HG02798 (cell line): Measurements from ENCODE around the gene ATF3.
"Not testable (repeated sequence)": the region's sequence is repeated elsewhere in the genome, so short reads cannot be mapped to it uniquely, and the experiment has no call there.

Experiments used
- ATAC-seq: cut with Tn5 transposase; IDR thresholded peaks from one replicate; pipeline ENCODE4 v1.9.1; 2021; ENCODE audit warnings: mild to moderate bottlenecking; ENCODE audit not compliant: unreplicated experiment, poor library complexity

ATF3 gene

GRCh38 chr1:212647004-212647403 is 38.4 kb downstream of the ATF3 start:
- ATAC-seq, result no peak

- ATAC-seq, result no peak
These were observed 39.9 kb downstream of the ATF3 start for GRCh38 chr1:212648431-212648830.

DNA sequence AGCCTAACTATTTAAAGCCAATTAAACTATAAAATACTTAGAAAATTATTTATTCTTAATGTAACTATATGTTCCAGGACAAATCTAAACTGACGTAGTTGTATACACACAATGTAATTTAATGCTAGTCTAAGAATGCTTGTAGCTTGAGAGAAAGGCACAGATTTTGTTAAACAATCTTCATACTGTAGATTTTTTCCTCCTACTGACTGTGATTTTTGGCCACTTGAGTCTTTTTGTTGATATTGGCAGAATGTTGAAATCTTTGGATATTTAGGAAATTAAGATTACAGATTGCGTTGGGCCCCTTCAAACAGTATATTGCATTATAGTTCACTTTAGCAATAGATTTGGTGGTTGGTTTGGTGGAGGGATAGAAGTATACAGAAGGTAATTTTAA is 40.5 kb downstream of the ATF3 start:
- ATAC-seq, result no peak

GRCh38 chr1:212650228-212650627 is 41.7 kb downstream of the ATF3 start:
- no peak for ATAC-seq

GRCh38 chr1:212651521-212651920 is 43.0 kb downstream of the ATF3 start:
- ATAC-seq, result no peak

GRCh38 chr1:212651977-212652376 is 43.4 kb downstream of the ATF3 start:
- ATAC-seq, result no peak

- no peak for ATAC-seq
These were observed 44.0 kb downstream of the ATF3 start for GRCh38 chr1:212652609-212653008.

DNA sequence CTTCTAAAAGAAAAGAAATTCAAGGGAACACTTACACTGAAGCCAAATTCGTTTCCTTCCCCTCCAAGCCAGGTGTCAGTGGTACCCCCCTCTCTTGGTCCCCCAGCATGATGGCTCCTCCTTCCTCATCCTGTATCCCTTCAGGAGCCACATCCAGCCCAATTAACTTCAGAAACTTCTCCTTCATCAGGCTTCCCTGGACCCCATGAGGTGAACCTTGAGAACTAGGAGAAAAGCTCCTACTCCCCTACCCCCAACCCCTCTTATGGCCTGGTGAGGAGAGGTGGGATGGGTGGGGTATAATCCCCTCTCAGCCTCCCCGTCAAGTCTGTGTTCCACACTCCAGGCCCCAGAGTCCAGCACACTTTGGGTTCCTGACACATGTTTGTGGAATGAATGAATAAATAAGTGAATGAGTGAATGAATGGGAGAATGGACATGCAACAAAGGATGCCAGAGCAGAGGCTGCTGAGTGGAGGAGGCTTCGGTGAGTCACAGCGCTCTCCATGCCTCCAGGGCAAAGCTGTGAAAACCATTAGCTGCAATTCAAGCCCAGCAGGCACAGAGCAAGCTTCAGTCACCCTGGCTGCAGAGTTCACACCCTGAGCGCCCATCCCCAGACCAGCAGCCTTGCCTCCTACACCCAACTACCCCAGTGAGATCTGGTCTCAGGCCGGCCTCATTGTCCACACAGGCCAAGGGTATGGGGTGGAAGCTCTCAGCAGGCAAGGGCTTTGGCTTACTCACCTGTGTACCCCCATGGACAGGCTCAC is 47.3 kb downstream of the ATF3 start:
- ATAC-seq, result no peak

DNA sequence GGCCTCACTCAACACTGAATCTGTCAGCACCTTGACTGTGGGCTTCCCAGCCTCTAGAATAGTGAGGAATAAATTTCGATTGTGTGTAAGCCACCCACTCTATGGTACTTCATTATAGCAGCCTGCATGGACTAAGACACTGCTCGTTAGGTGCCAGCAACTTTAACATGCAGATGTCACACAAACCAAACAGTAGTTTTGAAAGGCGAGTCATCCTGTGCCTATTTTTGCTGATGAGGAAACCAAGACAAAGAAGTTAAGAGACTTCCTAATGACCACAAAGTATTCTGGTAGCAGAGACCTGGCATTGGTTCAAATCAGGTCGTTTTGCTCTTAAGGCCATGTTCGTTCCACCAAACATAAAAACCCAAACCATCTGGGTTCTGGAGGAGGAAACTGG is 48.2 kb downstream of the ATF3 start:
- ATAC-seq, result no peak

GRCh38 chr1:212658250-212658649 is 49.7 kb downstream of the ATF3 start:
- ATAC-seq, result not testable (repeated sequence)

DNA sequence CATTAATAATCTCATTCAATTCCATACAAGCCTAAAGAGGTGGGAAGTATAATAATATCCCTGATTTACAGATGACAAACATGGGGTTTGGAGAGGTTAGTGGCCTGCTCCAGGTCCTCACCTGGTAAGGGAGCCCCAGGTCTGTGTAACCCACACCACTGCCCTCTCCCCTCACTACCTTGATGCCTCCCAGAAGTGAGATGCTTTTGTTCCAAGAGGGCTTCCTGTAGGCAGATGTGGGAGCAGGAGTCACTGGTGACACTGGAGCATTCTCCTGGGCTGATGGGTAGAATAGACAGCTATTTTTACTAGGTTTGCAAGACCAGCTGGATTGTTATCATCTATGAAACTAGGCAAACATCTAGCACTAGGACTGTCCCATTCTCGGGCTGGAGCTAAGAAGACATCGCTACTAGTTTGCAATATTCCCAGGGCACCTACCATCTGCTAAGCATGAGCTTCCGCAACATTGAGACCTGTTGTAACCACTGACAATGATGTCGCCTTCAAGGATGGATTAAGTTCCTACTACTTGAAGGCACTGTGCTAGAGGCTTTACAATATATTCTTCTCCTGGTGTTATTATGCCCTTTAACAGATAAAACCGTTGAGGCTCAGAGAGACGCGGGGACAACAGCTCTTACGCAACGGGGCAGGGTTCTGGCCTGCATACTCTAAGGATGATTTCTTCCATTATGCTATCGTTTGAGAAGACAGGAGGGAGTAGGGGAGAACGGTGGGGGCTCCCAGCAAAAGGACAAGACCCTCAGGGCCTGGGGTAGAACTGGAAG is 56.0 kb downstream of the ATF3 start:
- ATAC-seq, result peak; percentile 2

DNA sequence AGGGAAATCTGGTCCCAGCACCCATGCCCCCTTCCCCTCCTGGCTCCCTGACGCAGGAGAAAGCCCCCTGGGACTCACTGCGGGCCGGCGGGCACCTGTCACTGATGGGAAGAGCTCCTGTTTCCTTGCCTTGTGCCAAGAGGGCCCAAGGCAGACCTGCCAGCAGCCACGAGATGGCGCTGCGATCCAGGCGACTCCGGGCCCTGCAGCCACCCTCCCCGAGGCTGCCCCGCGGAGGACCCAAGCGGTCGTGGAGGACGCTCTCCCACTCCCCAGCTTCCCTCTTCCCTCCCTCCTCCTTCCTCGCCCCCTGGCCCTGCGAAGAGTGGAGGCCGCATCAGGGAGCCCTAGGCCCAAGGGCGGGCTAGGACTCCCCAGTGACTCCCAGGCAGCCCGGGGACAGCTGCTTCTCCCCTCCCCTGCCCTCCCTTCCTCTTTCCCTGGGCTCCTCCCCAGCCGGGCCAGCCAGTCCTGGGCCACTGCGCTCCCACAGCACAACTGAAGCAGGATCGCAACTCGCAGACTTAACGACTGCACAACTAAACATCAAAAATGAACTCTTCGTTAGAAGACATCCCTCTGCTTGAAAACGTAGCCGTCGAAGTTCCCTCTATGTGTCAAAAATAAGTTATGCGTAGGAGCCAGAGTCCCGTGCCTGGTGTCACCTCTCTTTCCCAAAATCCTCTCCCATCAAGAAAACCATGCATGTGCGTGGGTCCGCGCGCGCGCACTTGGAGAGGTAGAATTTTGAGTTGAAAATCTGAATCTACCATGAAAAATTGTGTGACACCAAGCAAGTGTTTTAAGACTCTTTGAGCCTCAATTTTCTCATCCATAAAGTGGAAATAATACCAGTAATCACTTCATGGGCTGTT is 56.9 kb downstream of the ATF3 start:
- ATAC-seq, result peak; percentile 97

DNA sequence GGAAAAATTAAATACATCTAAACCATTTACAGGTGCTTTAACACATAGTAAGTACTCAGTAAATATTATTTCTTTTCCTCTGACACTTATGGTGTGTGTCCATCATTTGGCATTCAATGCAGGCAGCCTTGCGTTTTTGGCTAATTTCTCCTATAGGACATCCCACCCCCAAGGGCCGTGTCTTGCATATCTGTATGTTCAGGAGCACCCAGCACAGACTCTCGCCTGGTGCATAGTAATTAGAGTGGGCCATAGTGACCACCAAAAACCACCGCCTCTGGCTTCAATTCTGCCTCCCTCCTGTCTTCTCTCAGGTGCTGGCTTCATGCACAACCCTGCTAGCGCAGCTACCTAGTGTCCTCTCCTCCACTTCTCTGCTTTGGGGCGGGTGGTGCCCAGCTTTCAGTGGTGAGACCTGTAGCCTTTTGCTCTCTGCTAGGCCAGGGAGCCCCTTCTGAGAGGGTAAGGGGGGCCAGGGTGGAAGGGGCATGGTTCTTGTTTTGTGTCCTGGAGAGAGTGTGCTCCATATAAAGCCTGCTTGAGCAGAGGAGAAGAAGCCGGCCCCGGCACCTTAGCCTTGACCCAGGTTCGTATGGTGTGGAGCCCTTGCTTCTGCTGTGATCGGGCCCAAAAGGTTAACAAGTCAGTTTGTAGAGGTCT is 57.7 kb downstream of the ATF3 start:
- no peak for ATAC-seq

DNA sequence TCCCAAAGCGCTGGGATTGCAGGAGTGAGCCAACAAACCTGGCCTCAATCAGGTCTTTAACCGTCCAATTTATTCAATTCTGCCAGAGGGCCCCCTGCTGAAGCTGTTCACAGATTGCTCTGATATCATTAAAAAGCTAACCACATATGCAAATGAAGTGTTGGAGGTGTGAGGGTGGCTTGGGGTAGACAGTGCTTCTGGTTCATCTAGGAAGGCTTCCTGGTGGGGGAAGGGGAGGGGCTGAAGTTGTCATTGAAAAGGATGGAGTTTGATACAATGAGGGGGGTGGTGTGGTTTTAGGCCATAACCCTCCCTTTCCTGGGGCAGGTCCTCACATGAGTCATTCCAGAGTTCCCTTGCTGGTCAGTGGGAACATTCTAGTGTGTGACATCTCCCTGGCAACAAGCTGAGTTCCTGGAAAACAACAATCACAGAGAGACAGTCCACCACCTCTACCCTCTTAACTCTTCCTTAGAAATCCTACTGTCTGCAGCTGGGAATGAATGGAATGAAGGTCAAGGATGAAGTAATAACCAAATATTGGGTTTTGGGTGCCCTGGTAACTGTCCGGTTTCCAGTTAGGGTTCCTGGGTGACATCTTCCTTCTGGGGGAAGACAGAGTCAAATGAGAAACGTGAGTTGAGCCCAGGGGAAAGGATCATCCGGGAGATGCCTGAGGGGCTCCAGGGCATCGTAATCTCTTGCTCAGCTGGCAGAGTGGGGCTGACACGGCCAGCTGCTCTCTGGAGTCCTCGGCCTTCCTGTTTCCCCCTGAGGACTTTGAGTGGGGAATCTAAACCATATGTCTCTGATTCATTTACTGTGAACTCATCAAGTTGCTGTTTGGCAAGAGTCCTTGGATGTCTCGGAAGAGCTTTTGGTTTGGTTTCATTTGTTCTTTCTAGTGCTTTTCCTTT is 58.9 kb downstream of the ATF3 start:
- peak; percentile 30 for ATAC-seq

DNA sequence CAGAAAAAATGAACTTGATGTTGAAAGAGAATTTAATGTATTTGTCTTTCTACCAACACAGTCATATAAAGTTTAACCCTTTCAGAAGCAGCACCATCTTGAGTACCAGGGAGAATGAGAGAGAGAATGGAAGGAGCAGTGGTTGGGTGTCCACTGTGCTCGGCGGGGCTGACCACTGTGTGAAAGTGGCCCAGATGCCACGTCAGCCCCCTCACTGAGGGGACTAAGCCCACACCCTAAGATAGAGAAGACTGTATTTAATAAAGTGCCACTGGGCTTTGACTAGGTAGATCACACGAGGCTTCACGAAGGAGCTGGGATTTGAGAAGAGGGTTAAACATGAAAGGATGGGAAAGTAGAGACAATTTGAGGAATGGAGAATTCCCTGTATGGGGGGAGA is 59.9 kb downstream of the ATF3 start:
- no peak for ATAC-seq

DNA sequence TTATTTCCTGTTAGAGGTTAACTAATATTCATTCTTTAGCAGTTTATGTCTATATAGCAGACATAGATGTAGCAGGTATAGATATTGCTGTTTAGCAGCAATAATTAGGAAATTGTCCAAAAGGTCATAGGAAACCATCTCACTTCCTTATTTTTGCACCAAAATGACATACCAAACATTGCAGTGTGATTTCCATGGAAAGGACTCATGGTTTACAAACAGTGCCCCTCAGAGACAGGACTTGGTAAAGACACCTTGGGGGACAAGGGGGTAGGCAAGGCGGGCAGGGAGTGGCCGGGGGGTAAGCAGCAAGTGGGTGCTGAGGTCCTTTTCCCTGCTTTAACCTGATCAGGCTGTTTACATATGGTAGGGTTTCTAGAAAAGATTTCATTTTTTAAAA is 60.5 kb downstream of the ATF3 start:
- ATAC-seq, result no peak

DNA sequence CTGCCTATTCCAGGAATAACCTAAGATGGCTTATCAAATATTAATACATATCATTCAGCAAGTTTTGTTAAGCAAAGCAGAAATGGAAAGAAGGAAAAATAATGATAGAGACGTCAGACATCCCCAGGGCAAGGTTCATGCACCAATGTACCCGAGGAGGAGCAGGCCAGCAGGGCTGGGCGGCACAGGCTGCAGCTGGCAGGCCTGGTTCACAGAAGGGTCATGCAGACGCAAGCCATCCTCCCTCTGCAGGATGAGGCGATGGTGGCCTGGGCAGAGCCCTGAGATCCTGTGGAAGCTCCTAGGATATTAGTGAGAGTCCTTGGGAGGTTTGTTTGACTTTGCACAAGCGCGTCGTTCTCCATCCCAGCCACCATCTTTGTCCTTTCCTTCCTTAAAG is 61.0 kb downstream of the ATF3 start:
- ATAC-seq, result no peak

DNA sequence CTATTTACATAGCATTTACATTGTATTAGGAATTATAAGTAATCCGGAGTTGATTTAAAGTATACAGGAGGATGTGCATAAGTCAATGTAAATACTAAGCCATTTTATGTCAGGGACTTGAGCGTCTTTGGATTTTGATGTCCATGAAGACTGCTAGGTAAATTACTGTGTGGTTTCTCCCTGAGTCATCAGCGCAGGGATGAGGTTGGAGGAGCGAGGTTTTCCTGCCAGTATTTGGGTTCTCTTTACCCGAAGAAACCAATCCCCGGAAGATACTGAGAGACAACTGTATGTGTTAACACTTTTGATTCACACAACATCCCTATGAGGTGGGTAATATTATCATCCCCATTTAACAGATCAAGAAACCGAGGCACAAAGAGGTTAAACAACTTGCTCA is 61.7 kb downstream of the ATF3 start:
- no peak for ATAC-seq
